Natural killer cell (primary cell): Measurements from ENCODE around the gene PRUNE1. TPM values are rescaled to one million over a fixed set of nuclear protein-coding genes. Genes with fewer than 3 reads are reported as not detected.

Source experiments
- ATAC-seq, 3 donors: fragments of 150-1000 bp in 2 of 3; fragments of 200-7000 bp in 1 of 3; cut with Tn5 transposase; 1 replicate in 1 of 3; 2 replicates in 2 of 3; pipeline ENCODE4 v1.10.0; 2021; ENCODE audit warnings: mild to moderate bottlenecking in 2 of 3, moderate library complexity in 2 of 3
- DNase-seq, 2 donors: peaks; one replicate each; pipeline versions ENCODE4 v3.0.0 to v3.0.0-alpha.2; 2013 to 2021; ENCODE audit warnings: mixed read lengths in 1 of 2
- H3K27ac ChIP-seq: one replicate; pipeline ENCODE4 v1.5.1; 2013; ENCODE audit warnings: mild to moderate bottlenecking, low read length
- H3K27me3 ChIP-seq: one replicate; pipeline ENCODE4 v1.6.1; 2013; ENCODE audit warnings: low read length; ENCODE audit not compliant: control insufficient read depth, insufficient read depth
- H3K36me3 ChIP-seq: one replicate; pipeline ENCODE4 v1.6.1; 2013; ENCODE audit warnings: low read length; ENCODE audit not compliant: control insufficient read depth, insufficient read depth
- H3K4me1 ChIP-seq: one replicate; pipeline ENCODE4 v1.6.1; 2013; ENCODE audit warnings: low read length; ENCODE audit not compliant: control insufficient read depth, insufficient read depth
- H3K4me3 ChIP-seq: one replicate; pipeline ENCODE4 v1.5.1; 2013; ENCODE audit warnings: low read length
- H3K9me3 ChIP-seq: one replicate; pipeline ENCODE4 v1.6.1; 2013; ENCODE audit warnings: low read length; ENCODE audit not compliant: control insufficient read depth, insufficient read depth
- H3K27ac Mint-ChIP-seq, 2 donors: one replicate each; pipeline ENCODE4 v1.8.0; 2022; ENCODE audit warnings: mild to moderate bottlenecking in 2 of 2, mixed read lengths in 2 of 2, moderate library complexity in 1 of 2
- H3K27me3 Mint-ChIP-seq, 2 donors: one replicate each; pipeline ENCODE4 v1.8.0; 2022; ENCODE audit warnings: low read depth in 2 of 2, mixed read lengths in 2 of 2
- H3K36me3 Mint-ChIP-seq: one replicate; pipeline ENCODE4 v1.8.0; 2022; ENCODE audit warnings: mixed read lengths
- H3K4me1 Mint-ChIP-seq, 2 donors: one replicate each; pipeline ENCODE4 v1.8.0; 2022; ENCODE audit warnings: mixed read lengths in 2 of 2
- H3K4me3 Mint-ChIP-seq: one replicate; pipeline ENCODE4 v1.8.0; 2022; ENCODE audit warnings: mild to moderate bottlenecking, moderate library complexity, mixed read lengths
- H3K9me3 Mint-ChIP-seq, 2 donors: one replicate each; pipeline ENCODE4 v1.8.0; 2022; ENCODE audit warnings: mixed read lengths in 2 of 2
- WGBS: methylation state at CpG from one replicate; pipeline ENCODE4 v1.1.7; 2013; ENCODE audit warnings: missing lambda C conversion rate; ENCODE audit not compliant: insufficient coverage; 5-methylcytosine and 5-hydroxymethylcytosine counted together
- intact Hi-C: fragments of 100-400 bp; cut with micrococcal nuclease; formaldehyde crosslinking; loops from one replicate; pipeline ENCODE4 v1.14.2; 2022
- total RNA-seq, 4 donors: library from RNA; stranded (reverse); fragments of 120-200 nt in 1 of 4; gene quantifications; one replicate each; pipeline versions ENCODE4 v1.2.3 to v1.2.4, GENCODE V29; 2013 to 2022
- TF ChIP-seq, protein P1 (sequence below): fragments of 200-600 bp; IDR thresholded peaks from one replicate; pipeline ENCODE4 v1.8.0; 2022; ENCODE audit warnings: antibody characterized with exemption

Gene PRUNE1
- total RNA-seq, 3 donors from 2014 or later (not counting 1 experiment from before 2014, with no cell fraction given): 11.4 to 14.1 (median 13.5) TPM

GRCh38 chr1:150995896-150996295 is 12.4 kb upstream of the PRUNE1 start:
- no peaks in the 10 kb centered on the region for H3K27me3 ChIP-seq
- 67% methylated on average over 9 of the region's 9 CpGs for WGBS
- H3K4me3 ChIP-seq: no peak overlapping the region
- no peaks in the 10 kb centered on the region for H3K27me3 Mint-ChIP-seq
- H3K4me1 ChIP-seq: peaks cover 4% of the 10 kb centered on the region
- no peak overlapping the region for H3K27ac ChIP-seq
- DNase-seq (peak; percentile 28 to 70), ATAC-seq (peak; percentile 73 to 79 (median 74))
- H3K27ac Mint-ChIP-seq: peak overlapping the region in 1 of 2 donors; percentile 36
- H3K9me3 Mint-ChIP-seq: no peaks in the 10 kb centered on the region
- no peaks in the 10 kb centered on the region for H3K9me3 ChIP-seq
- H3K4me3 Mint-ChIP-seq: no peak overlapping the region
- intact Hi-C loops: loop anchor here (1.0 to 5.0 kb wide), 3 partner anchors 17 to 739 kb away; partner anchors contain the start of gene CA14
- peaks cover 5 to 6% of the 10 kb centered on the region in 2 donors for H3K4me1 Mint-ChIP-seq
- H3K36me3 Mint-ChIP-seq: no peaks in the 10 kb centered on the region
- TF ChIP-seq, protein P1, sequence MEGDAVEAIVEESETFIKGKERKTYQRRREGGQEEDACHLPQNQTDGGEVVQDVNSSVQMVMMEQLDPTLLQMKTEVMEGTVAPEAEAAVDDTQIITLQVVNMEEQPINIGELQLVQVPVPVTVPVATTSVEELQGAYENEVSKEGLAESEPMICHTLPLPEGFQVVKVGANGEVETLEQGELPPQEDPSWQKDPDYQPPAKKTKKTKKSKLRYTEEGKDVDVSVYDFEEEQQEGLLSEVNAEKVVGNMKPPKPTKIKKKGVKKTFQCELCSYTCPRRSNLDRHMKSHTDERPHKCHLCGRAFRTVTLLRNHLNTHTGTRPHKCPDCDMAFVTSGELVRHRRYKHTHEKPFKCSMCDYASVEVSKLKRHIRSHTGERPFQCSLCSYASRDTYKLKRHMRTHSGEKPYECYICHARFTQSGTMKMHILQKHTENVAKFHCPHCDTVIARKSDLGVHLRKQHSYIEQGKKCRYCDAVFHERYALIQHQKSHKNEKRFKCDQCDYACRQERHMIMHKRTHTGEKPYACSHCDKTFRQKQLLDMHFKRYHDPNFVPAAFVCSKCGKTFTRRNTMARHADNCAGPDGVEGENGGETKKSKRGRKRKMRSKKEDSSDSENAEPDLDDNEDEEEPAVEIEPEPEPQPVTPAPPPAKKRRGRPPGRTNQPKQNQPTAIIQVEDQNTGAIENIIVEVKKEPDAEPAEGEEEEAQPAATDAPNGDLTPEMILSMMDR: peak; percentile 80
- H3K36me3 ChIP-seq: peaks cover 12% of the 10 kb centered on the region

- H3K27me3 ChIP-seq: no peaks in the 10 kb centered on the region
- Mint-ChIP-seq H3K36me3 (no peaks in the 10 kb centered on the region), H3K4me3 (no peak overlapping the region), H3K27me3 (no peaks in the 10 kb centered on the region), H3K27ac (peak overlapping the region in 1 of 2 donors; percentile 24), H3K9me3 (no peaks in the 10 kb centered on the region), H3K4me1 (peaks cover 6% of the 10 kb centered on the region in 2 donors)
- H3K27ac ChIP-seq: no peak overlapping the region
- 94% methylated on average over 20 of the region's 20 CpGs for WGBS
- ATAC-seq (no peak), DNase-seq (no peak)
- intact Hi-C loops: loop anchor here (2.0 to 5.0 kb wide), 2 partner anchors 18 to 740 kb away; partner anchors contain the start of gene CA14
- TF ChIP-seq, protein P1: no peak
- H3K36me3 ChIP-seq: peaks cover 12% of the 10 kb centered on the region
- peaks cover 7% of the 10 kb centered on the region for H3K4me1 ChIP-seq
- no peaks in the 10 kb centered on the region for H3K9me3 ChIP-seq
- H3K4me3 ChIP-seq: no peak overlapping the region
Observed at GRCh38 chr1:150997126-150997872, 10.9 kb upstream of the PRUNE1 start.

- WGBS: 90% methylated on average over 4 of the region's 5 CpGs
- Histone ChIP-seq H3K27ac (no peak overlapping the region), H3K9me3 (no peaks in the 10 kb centered on the region), H3K4me3 (no peak overlapping the region), H3K36me3 (peaks cover 12% of the 10 kb centered on the region), H3K27me3 (no peaks in the 10 kb centered on the region), H3K4me1 (peaks cover 13% of the 10 kb centered on the region)
- ATAC-seq (no peak), DNase-seq (no peak)
- H3K27ac Mint-ChIP-seq: no peak overlapping the region
- TF ChIP-seq, protein P1: no peak
- H3K4me1 Mint-ChIP-seq: peaks cover 6 to 12% of the 10 kb centered on the region in 2 donors
- intact Hi-C loops: loop anchor here (2.0 to 5.0 kb wide), 2 partner anchors 19 to 741 kb away; partner anchors contain the start of gene CA14
- no peaks in the 10 kb centered on the region for H3K27me3 Mint-ChIP-seq
- no peaks in the 10 kb centered on the region for H3K36me3 Mint-ChIP-seq
- no peak overlapping the region for H3K4me3 Mint-ChIP-seq
- no peaks in the 10 kb centered on the region for H3K9me3 Mint-ChIP-seq
Observed at GRCh38 chr1:150997949-150998348, 10.3 kb upstream of the PRUNE1 start.
